ENCODE measurements around the gene KCTD20.

Gene KCTD20

GRCh38 chr6:36493859-36494258 lies 51.1 kb downstream of the KCTD20 start:
- no peak for DNase-seq (ENCODE audit: low read depth)

GRCh38 chr6:36495086-36495485 lies 52.3 kb downstream of the KCTD20 start:
- DNase-seq (ENCODE audit: low read depth), result no peak

GRCh38 chr6:36499918-36500317 lies 57.1 kb downstream of the KCTD20 start:
- DNase-seq (ENCODE audit: low read depth), result no peak

GRCh38 chr6:36501686-36502085 lies 58.9 kb downstream of the KCTD20 start:
- DNase-seq (ENCODE audit: low read depth), result no peak

GRCh38 chr6:36504181-36504580 lies 61.4 kb downstream of the KCTD20 start:
- DNase-seq (ENCODE audit: low read depth), result no peak

GRCh38 chr6:36504982-36505381 lies 62.2 kb downstream of the KCTD20 start:
- DNase-seq (ENCODE audit: low read depth), result no peak

GRCh38 chr6:36505744-36506534 lies 63.1 kb downstream of the KCTD20 start:
- no peak for DNase-seq (ENCODE audit: low read depth)

GRCh38 chr6:36506611-36507010 lies 63.8 kb downstream of the KCTD20 start:
- no peak for DNase-seq (ENCODE audit: low read depth)

- DNase-seq (ENCODE audit: low read depth), result no peak
These were observed 65.7 kb downstream of the KCTD20 start for GRCh38 chr6:36508532-36508931.

- no peak for DNase-seq (ENCODE audit: low read depth)
These were observed 67.6 kb downstream of the KCTD20 start for GRCh38 chr6:36510365-36510764.

GRCh38 chr6:36514554-36515456 lies 72.0 kb downstream of the KCTD20 start:
- DNase-seq (ENCODE audit: low read depth), result no peak

GRCh38 chr6:36515844-36516243 lies 73.0 kb downstream of the KCTD20 start:
- DNase-seq (ENCODE audit: low read depth), result no peak

GRCh38 chr6:36516559-36516958 lies 73.8 kb downstream of the KCTD20 start:
- no peak for DNase-seq (ENCODE audit: low read depth)

GRCh38 chr6:36516988-36517387 lies 74.2 kb downstream of the KCTD20 start:
- DNase-seq (ENCODE audit: low read depth), result no peak

GRCh38 chr6:36517408-36517807 lies 74.6 kb downstream of the KCTD20 start:
- no peak for DNase-seq (ENCODE audit: low read depth)

- DNase-seq (ENCODE audit: low read depth), result no peak
These were observed 76.6 kb downstream of the KCTD20 start for GRCh38 chr6:36519352-36519751.

GRCh38 chr6:36523451-36523850 lies 80.7 kb downstream of the KCTD20 start:
- no peak for DNase-seq (ENCODE audit: low read depth)

GRCh38 chr6:36523936-36524499 lies 81.2 kb downstream of the KCTD20 start:
- DNase-seq (ENCODE audit: low read depth), result no peak

GRCh38 chr6:36524871-36525270 lies 82.1 kb downstream of the KCTD20 start:
- no peak for DNase-seq (ENCODE audit: low read depth)

GRCh38 chr6:36525346-36525745 lies 82.5 kb downstream of the KCTD20 start:
- no peak for DNase-seq (ENCODE audit: low read depth)

- no peak for DNase-seq (ENCODE audit: low read depth)
These were observed 83.3 kb downstream of the KCTD20 start for GRCh38 chr6:36526066-36526465.

GRCh38 chr6:36533321-36533720 lies 90.5 kb downstream of the KCTD20 start:
- no peak for DNase-seq (ENCODE audit: low read depth)

Data from stimulated activated CD4-positive, alpha-beta T cell treated with anti-CD3 and anti-CD28 coated beads, Interleukin-2, amount 100 ng/mL, for 4 hours (primary cell).